Mesendoderm (in vitro differentiated cells): ENCODE data around the gene SERHL2.
A peak's percentile ranks its signal among the peaks of the same experiment; 100 is the strongest.
"Not testable (repeated sequence)": the region's sequence is repeated elsewhere in the genome, so short reads cannot be mapped to it uniquely, and the experiment has no call there.

Experiments used
- DNase-seq: peaks from one replicate; pipeline ENCODE4 v3.0.0; 2013
- H2AK5ac ChIP-seq: 2 replicates; pipeline ENCODE4 v1.6.1; 2013; ENCODE audit warnings: low read length, inconsistent platforms
- H2BK120ac ChIP-seq: 2 replicates; pipeline ENCODE4 v1.6.1; 2013; ENCODE audit warnings: low read depth, mild to moderate bottlenecking, low read length, moderate library complexity, mixed read lengths
- H2BK15ac ChIP-seq: replicated peaks from 2 replicates; pipeline ENCODE4 v1.6.1; 2013; ENCODE audit warnings: low read depth, mild to moderate bottlenecking, moderate library complexity
- H2BK5ac ChIP-seq: 2 replicates; pipeline ENCODE4 v1.6.1; 2013; ENCODE audit warnings: low read length, inconsistent platforms
- H3K18ac ChIP-seq: 2 replicates; pipeline ENCODE4 v1.6.1; 2013; ENCODE audit warnings: mild to moderate bottlenecking, low read length, mixed read lengths
- H3K23ac ChIP-seq: one replicate; pipeline ENCODE4 v1.6.1; 2013; ENCODE audit warnings: low read length
- H3K27ac ChIP-seq: 2 replicates; pipeline ENCODE4 v1.5.1; 2013; ENCODE audit warnings: low read depth, mild to moderate bottlenecking, inconsistent platforms, low read length, moderate library complexity
- H3K27me3 ChIP-seq: 2 replicates; pipeline ENCODE4 v1.6.1; 2013; ENCODE audit warnings: low read length, control low read depth, mild to moderate bottlenecking, inconsistent platforms; ENCODE audit not compliant: insufficient read depth, poor library complexity
- H3K36me3 ChIP-seq: 2 replicates; pipeline ENCODE4 v1.6.1; 2013; ENCODE audit warnings: low read length, inconsistent platforms; ENCODE audit not compliant: control insufficient read depth, insufficient read depth
- H3K4ac ChIP-seq: one replicate; pipeline ENCODE4 v1.6.1; 2013; ENCODE audit warnings: low read depth, mild to moderate bottlenecking, low read length, moderate library complexity
- H3K4me1 ChIP-seq: 2 replicates; pipeline ENCODE4 v1.6.1; 2013; ENCODE audit warnings: low read depth, low read length, inconsistent platforms; ENCODE audit not compliant: control insufficient read depth
- H3K4me2 ChIP-seq: 2 replicates; pipeline ENCODE4 v1.6.1; 2013; ENCODE audit warnings: low read length
- H3K4me3 ChIP-seq: 2 replicates; pipeline ENCODE4 v1.5.1; 2013; ENCODE audit warnings: mild to moderate bottlenecking, low read length
- H3K56ac ChIP-seq: one replicate; pipeline ENCODE4 v1.6.1; 2013; ENCODE audit warnings: low read length
- H3K79me1 ChIP-seq: 2 replicates; pipeline ENCODE4 v1.6.1; 2013; ENCODE audit warnings: low read length, inconsistent platforms
- H3K79me2 ChIP-seq: 2 replicates; pipeline ENCODE4 v1.6.1; 2013; ENCODE audit warnings: mild to moderate bottlenecking, low read length; ENCODE audit not compliant: control insufficient read depth, insufficient read depth
- H3K9ac ChIP-seq: 2 replicates; pipeline ENCODE4 v1.6.1; 2013; ENCODE audit warnings: low read length, inconsistent platforms
- H4K5ac ChIP-seq: one replicate; pipeline ENCODE4 v1.6.1; 2013; ENCODE audit warnings: low read length
- H4K8ac ChIP-seq: one replicate; pipeline ENCODE4 v1.6.1; 2013; ENCODE audit warnings: low read depth, mild to moderate bottlenecking, control low read depth, low read length, moderate library complexity
- WGBS: extraction: QIAGEN DNeasy Blood & Tissue Kit; methylation state at CpG from one replicate; pipeline ENCODE4 v1.1.7; 2013; ENCODE audit warnings: low lambda C conversion rate, missing lambda C conversion rate; ENCODE audit not compliant: insufficient coverage; ENCODE audit errors: extremely low coverage; 5-methylcytosine and 5-hydroxymethylcytosine counted together

SERHL2 gene

GRCh38 chr22:42615860-42616175 lies 62.1 kb downstream of the SERHL2 start:
- H3K23ac ChIP-seq, H3K4me2 ChIP-seq, H3K27me3 ChIP-seq, H3K4ac ChIP-seq, H3K18ac ChIP-seq, H3K36me3 ChIP-seq, H2BK5ac ChIP-seq, H2BK120ac ChIP-seq, H3K56ac ChIP-seq, H4K5ac ChIP-seq, H4K8ac ChIP-seq, H2AK5ac ChIP-seq, H2BK15ac ChIP-seq, H3K4me3 ChIP-seq, H3K4me1 ChIP-seq, H3K27ac ChIP-seq, DNase-seq, H3K79me1 ChIP-seq: not testable (repeated sequence)
- Histone ChIP-seq H3K9ac (peak overlapping the region; percentile 17), H3K79me2 (peaks cover 35% of the 10 kb centered on the region)
- no CpG with 5 or more reads among the region's 13 CpGs for WGBS

- Histone ChIP-seq H3K4me1 (no peaks in the 10 kb centered on the region), H3K36me3 (no peaks in the 10 kb centered on the region), H2AK5ac (no peak overlapping the region), H3K4ac (no peak overlapping the region), H3K18ac (no peak overlapping the region), H3K79me2 (peaks cover 20% of the 10 kb centered on the region), H3K27ac (no peak overlapping the region), H2BK5ac (no peak overlapping the region), H2BK120ac (no peak overlapping the region), H3K27me3 (no peaks in the 10 kb centered on the region), H4K5ac (no peak overlapping the region), H3K9ac (peak overlapping the region; percentile 32), H2BK15ac (no peak overlapping the region), H3K23ac (no peak overlapping the region), H4K8ac (no peak overlapping the region), H3K56ac (peak overlapping the region; percentile 60), H3K79me1 (peaks cover 3% of the 10 kb centered on the region), H3K4me3 (no peak overlapping the region), H3K4me2 (no peak overlapping the region)
- no CpG with 5 or more reads among the region's 20 CpGs for WGBS
- no peak for DNase-seq
Observed at GRCh38 chr22:42617155-42617983, 63.6 kb downstream of the SERHL2 start.

- Histone ChIP-seq H3K9ac (no peak overlapping the region), H3K18ac (no peak overlapping the region), H3K36me3 (peaks cover 2% of the 10 kb centered on the region), H3K23ac (no peak overlapping the region), H2BK120ac (no peak overlapping the region), H3K79me2 (no peaks in the 10 kb centered on the region), H3K4ac (no peak overlapping the region), H4K8ac (no peak overlapping the region), H2AK5ac (no peak overlapping the region), H3K27me3 (no peaks in the 10 kb centered on the region), H3K79me1 (no peaks in the 10 kb centered on the region), H3K4me3 (no peak overlapping the region), H3K27ac (no peak overlapping the region), H3K4me2 (no peak overlapping the region), H3K56ac (no peak overlapping the region), H2BK5ac (no peak overlapping the region), H2BK15ac (no peak overlapping the region), H4K5ac (no peak overlapping the region), H3K4me1 (no peaks in the 10 kb centered on the region)
- WGBS, result no CpG with 5 or more reads among the region's 35 CpGs
- no peak for DNase-seq
Observed at GRCh38 chr22:42619261-42620063, 65.7 kb downstream of the SERHL2 start.

- Histone ChIP-seq H3K18ac (no peak overlapping the region), H3K4me1 (no peaks in the 10 kb centered on the region), H3K27me3 (no peaks in the 10 kb centered on the region), H3K79me1 (no peaks in the 10 kb centered on the region), H3K79me2 (no peaks in the 10 kb centered on the region), H3K4ac (no peak overlapping the region), H3K4me2 (no peak overlapping the region), H4K5ac (no peak overlapping the region), H2BK5ac (no peak overlapping the region), H3K23ac (no peak overlapping the region), H3K56ac (no peak overlapping the region), H2BK120ac (no peak overlapping the region), H3K27ac (no peak overlapping the region), H3K36me3 (peaks cover 2% of the 10 kb centered on the region), H4K8ac (no peak overlapping the region), H3K9ac (no peak overlapping the region), H2AK5ac (no peak overlapping the region), H2BK15ac (no peak overlapping the region), H3K4me3 (no peak overlapping the region)
- DNase-seq, result no peak
- WGBS, result no CpG with 5 or more reads among the region's 4 CpGs
Observed at GRCh38 chr22:42620084-42620483, 66.3 kb downstream of the SERHL2 start.

- H3K36me3 ChIP-seq, result peaks cover 5% of the 10 kb centered on the region
- H3K27me3 ChIP-seq, result no peaks in the 10 kb centered on the region
- no peak overlapping the region for H3K4ac ChIP-seq
- no peak overlapping the region for H3K4me2 ChIP-seq
- H3K9ac ChIP-seq, result no peak overlapping the region
- H2BK120ac ChIP-seq, result no peak overlapping the region
- H3K27ac ChIP-seq, result no peak overlapping the region
- no peak overlapping the region for H2AK5ac ChIP-seq
- H3K4me3 ChIP-seq, result no peak overlapping the region
- no peaks in the 10 kb centered on the region for H3K4me1 ChIP-seq
- no peak overlapping the region for H3K23ac ChIP-seq
- WGBS, result no CpG with 5 or more reads among the region's 11 CpGs
- no peaks in the 10 kb centered on the region for H3K79me1 ChIP-seq
- peak; percentile 93 for DNase-seq
- H2BK15ac ChIP-seq, result no peak overlapping the region
- no peak overlapping the region for H4K8ac ChIP-seq
- no peak overlapping the region for H4K5ac ChIP-seq
- no peaks in the 10 kb centered on the region for H3K79me2 ChIP-seq
- no peak overlapping the region for H2BK5ac ChIP-seq
- H3K56ac ChIP-seq, result no peak overlapping the region
- H3K18ac ChIP-seq, result no peak overlapping the region
Observed at GRCh38 chr22:42621505-42622002, 67.8 kb downstream of the SERHL2 start.
